GM23338 (cell line): ENCODE data around the gene ACP5. TPM values are rescaled to one million over a fixed set of nuclear protein-coding genes. Genes with fewer than 3 reads are reported as not detected.

Experiments used
- polyA plus RNA-seq: library from polyadenylated mRNA; unstranded; fragments of >200 nt; fragmentation: Nextera tagmentation; extraction: Ambion mirVana; gene quantifications from 2 replicates; pipeline ENCODE4 v1.2.1, GENCODE V29; 2016
- total RNA-seq: library from RNA; depleted of rRNA; stranded (reverse); fragments of >200 nt; shearing (Covaris generic); gene quantifications from 2 replicates; pipeline ENCODE4 v1.2.3, GENCODE V29; 2014
- TF ChIP-seq, protein P1 (sequence below): fragments of 250-450 bp; sonication (Bioruptor Pico); IDR thresholded peaks from 2 replicates; pipeline ENCODE4 v1.5.0; 2020; ENCODE audit warnings: mild to moderate bottlenecking, moderate library complexity
- TF ChIP-seq, protein P2 (sequence below): IDR thresholded peaks from one replicate; pipeline ENCODE4 v1.6.1; 2018; ENCODE audit warnings: antibody characterized with exemption; ENCODE audit not compliant: unreplicated experiment

ACP5 gene
- total and polyA plus RNA-seq, 2 experiments from 2014 or later, result 6.7 to 12.8 TPM

DNA sequence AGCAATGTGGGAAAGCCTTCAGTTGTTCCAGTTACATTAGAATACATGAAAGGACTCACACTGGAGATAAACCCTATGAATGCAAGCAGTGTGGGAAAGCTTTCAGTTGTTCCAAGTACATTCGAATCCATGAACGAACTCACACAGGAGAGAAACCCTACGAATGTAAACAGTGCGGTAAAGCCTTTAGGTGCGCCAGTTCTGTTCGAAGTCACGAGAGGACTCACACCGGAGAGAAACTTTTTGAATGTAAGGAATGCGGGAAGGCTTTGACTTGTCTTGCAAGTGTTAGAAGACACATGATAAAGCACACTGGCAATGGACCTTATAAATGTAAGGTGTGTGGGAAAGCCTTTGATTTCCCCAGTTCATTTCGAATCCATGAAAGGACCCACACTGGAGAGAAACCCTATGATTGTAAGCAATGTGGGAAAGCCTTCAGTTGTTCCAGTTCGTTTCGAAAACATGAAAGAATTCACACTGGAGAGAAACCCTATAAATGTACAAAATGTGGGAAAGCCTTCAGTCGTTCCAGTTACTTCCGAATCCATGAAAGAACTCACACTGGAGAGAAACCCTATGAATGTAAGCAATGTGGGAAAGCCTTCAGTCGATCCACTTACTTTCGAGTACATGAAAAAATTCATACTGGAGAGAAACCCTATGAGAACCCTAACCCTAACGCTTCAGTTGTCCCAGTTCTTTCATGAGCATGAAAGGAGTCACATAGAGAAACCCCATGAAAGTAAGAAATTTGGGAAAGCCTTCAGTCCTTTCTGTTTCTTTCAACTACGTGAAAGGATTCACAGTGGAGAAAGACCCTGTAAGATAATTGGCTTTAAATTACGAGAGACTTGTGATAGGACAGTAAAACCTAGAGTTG is 40.0 kb upstream of the ACP5 start (continued):
- TF ChIP-seq, protein P1, sequence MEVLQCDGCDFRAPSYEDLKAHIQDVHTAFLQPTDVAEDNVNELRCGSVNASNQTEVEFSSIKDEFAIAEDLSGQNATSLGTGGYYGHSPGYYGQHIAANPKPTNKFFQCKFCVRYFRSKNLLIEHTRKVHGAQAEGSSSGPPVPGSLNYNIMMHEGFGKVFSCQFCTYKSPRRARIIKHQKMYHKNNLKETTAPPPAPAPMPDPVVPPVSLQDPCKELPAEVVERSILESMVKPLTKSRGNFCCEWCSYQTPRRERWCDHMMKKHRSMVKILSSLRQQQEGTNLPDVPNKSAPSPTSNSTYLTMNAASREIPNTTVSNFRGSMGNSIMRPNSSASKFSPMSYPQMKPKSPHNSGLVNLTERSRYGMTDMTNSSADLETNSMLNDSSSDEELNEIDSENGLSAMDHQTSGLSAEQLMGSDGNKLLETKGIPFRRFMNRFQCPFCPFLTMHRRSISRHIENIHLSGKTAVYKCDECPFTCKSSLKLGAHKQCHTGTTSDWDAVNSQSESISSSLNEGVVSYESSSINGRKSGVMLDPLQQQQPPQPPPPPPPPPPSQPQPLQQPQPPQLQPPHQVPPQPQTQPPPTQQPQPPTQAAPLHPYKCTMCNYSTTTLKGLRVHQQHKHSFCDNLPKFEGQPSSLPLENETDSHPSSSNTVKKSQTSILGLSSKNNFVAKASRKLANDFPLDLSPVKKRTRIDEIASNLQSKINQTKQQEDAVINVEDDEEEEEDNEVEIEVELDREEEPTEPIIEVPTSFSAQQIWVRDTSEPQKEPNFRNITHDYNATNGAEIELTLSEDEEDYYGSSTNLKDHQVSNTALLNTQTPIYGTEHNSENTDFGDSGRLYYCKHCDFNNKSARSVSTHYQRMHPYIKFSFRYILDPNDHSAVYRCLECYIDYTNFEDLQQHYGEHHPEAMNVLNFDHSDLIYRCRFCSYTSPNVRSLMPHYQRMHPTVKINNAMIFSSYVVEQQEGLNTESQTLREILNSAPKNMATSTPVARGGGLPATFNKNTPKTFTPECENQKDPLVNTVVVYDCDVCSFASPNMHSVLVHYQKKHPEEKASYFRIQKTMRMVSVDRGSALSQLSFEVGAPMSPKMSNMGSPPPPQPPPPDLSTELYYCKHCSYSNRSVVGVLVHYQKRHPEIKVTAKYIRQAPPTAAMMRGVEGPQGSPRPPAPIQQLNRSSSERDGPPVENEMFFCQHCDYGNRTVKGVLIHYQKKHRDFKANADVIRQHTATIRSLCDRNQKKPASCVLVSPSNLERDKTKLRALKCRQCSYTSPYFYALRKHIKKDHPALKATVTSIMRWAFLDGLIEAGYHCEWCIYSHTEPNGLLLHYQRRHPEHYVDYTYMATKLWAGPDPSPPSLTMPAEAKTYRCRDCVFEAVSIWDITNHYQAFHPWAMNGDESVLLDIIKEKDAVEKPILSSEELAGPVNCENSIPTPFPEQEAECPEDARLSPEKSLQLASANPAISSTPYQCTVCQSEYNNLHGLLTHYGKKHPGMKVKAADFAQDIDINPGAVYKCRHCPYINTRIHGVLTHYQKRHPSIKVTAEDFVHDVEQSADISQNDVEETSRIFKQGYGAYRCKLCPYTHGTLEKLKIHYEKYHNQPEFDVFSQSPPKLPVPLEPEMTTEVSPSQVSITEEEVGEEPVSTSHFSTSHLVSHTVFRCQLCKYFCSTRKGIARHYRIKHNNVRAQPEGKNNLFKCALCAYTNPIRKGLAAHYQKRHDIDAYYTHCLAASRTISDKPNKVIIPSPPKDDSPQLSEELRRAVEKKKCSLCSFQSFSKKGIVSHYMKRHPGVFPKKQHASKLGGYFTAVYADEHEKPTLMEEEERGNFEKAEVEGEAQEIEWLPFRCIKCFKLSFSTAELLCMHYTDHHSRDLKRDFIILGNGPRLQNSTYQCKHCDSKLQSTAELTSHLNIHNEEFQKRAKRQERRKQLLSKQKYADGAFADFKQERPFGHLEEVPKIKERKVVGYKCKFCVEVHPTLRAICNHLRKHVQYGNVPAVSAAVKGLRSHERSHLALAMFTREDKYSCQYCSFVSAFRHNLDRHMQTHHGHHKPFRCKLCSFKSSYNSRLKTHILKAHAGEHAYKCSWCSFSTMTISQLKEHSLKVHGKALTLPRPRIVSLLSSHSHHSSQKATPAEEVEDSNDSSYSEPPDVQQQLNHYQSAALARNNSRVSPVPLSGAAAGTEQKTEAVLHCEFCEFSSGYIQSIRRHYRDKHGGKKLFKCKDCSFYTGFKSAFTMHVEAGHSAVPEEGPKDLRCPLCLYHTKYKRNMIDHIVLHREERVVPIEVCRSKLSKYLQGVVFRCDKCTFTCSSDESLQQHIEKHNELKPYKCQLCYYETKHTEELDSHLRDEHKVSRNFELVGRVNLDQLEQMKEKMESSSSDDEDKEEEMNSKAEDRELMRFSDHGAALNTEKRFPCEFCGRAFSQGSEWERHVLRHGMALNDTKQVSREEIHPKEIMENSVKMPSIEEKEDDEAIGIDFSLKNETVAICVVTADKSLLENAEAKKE (CRISPR knock-in tag), result no peak
- TF ChIP-seq, protein P2, sequence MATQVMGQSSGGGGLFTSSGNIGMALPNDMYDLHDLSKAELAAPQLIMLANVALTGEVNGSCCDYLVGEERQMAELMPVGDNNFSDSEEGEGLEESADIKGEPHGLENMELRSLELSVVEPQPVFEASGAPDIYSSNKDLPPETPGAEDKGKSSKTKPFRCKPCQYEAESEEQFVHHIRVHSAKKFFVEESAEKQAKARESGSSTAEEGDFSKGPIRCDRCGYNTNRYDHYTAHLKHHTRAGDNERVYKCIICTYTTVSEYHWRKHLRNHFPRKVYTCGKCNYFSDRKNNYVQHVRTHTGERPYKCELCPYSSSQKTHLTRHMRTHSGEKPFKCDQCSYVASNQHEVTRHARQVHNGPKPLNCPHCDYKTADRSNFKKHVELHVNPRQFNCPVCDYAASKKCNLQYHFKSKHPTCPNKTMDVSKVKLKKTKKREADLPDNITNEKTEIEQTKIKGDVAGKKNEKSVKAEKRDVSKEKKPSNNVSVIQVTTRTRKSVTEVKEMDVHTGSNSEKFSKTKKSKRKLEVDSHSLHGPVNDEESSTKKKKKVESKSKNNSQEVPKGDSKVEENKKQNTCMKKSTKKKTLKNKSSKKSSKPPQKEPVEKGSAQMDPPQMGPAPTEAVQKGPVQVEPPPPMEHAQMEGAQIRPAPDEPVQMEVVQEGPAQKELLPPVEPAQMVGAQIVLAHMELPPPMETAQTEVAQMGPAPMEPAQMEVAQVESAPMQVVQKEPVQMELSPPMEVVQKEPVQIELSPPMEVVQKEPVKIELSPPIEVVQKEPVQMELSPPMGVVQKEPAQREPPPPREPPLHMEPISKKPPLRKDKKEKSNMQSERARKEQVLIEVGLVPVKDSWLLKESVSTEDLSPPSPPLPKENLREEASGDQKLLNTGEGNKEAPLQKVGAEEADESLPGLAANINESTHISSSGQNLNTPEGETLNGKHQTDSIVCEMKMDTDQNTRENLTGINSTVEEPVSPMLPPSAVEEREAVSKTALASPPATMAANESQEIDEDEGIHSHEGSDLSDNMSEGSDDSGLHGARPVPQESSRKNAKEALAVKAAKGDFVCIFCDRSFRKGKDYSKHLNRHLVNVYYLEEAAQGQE, result no peak
